Measurements from ENCODE around the gene SLC25A36. TPM values are rescaled to one million over a fixed set of nuclear protein-coding genes. Genes with fewer than 3 reads are reported as not detected.

Gene SLC25A36, protein sequence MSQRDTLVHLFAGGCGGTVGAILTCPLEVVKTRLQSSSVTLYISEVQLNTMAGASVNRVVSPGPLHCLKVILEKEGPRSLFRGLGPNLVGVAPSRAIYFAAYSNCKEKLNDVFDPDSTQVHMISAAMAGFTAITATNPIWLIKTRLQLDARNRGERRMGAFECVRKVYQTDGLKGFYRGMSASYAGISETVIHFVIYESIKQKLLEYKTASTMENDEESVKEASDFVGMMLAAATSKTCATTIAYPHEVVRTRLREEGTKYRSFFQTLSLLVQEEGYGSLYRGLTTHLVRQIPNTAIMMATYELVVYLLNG
- 37.4 and 38.8 TPM in 2 replicates for total RNA-seq
- 12.5 and 17.7 TPM in 2 replicates for polyA plus RNA-seq
- 9.9 and 12.0 TPM in 2 replicates for polyA plus RNA-seq (2011; cell fraction: cytosol; rRNA removed)
- 81.9 and 97.1 TPM in 2 replicates for polyA plus RNA-seq (2011; cell fraction: nucleus; rRNA removed)
- polyA plus RNA-seq (2012): 24.9 and 27.2 TPM in 2 replicates
- 43.6 and 50.9 TPM in 2 replicates for polyA minus RNA-seq
- 37.4 TPM for polyA minus RNA-seq (2011; cell fraction: cytosol; rRNA and poly(A)+ RNA removed)
- 62.1 and 84.2 TPM in 2 replicates for polyA minus RNA-seq (2011; cell fraction: nucleus; rRNA and poly(A)+ RNA removed)
- percentile 88 among the genes with signal in this experiment for Bru-seq, nascent RNA
- BruChase-seq, experiment 1, labeled RNA remaining after a 6-hour chase: percentile 76 among the genes with signal in this experiment
- percentile 88 among the genes with signal in this experiment for BruChase-seq, experiment 2, labeled RNA remaining after a 2-hour chase
- long read RNA-seq, transcript SLC25A36-208 (4 exons, 3,537 nt): minor isoform, 5 of 64 reads
- long read RNA-seq, transcript SLC25A36-201 (7 exons, 1,301 nt): major isoform, 13 of 64 reads
- long read RNA-seq, partial matches to known transcripts: 28 of 64 reads
- long read RNA-seq, other reads (novel, unspliced or antisense): 15 of 64 reads

- peak within 1 kb of the TSS; percentile 91 for H3K9ac ChIP-seq (replicated peaks; ENCODE audit: extremely low read depth, insufficient read depth, low read length)
- ChIA-PET POLR2A (interaction anchor here (0.8 kb wide), 1 partner anchor 26 kb away, joined by 3 read pairs; no protein-coding TSS in a partner anchor), CTCF (interaction anchor here (2.0 kb wide), 1 partner anchor 11 kb away, joined by 6 read pairs; no protein-coding TSS in a partner anchor)
- peak within 1 kb of the TSS; percentile 98 for H3K4me2 ChIP-seq (ENCODE audit: insufficient read depth, low read length)
- no peaks in the 10 kb centered on the region for H3K27me3 ChIP-seq (ENCODE audit: control insufficient read depth in 2 of 2, insufficient read depth in 2 of 2, low read length in 2 of 2)
- no peaks in the 10 kb centered on the region for H4K20me1 ChIP-seq (replicated peaks; ENCODE audit: control insufficient read depth, extremely low read depth, insufficient read depth, low read length)
- dilution Hi-C loops (cut with MboI; ENCODE audit: extremely low pct_ligation_motif_present, low sequenced_read_pairs): no loop called here
- no TSS peak for BruUV-seq (replicated peaks)
- peaks cover 43% of the 10 kb centered on the region for H3K79me2 ChIP-seq (ENCODE audit: control insufficient read depth, insufficient read depth, low read length)
- TF ChIP-seq EZH2 (IDR thresholded peaks at IDR 0.05; ENCODE audit: borderline replicate concordance, low read depth, low read length, severe bottlenecking): no peak
- TF ChIP-seq GATA2 (IDR thresholded peaks at IDR 0.05; ENCODE audit: insufficient read depth, insufficient read length, low read depth, low read length): no peak
- no peak for TF ChIP-seq JUN (IDR thresholded peaks at IDR 0.05; ENCODE audit: borderline replicate concordance, insufficient read depth, insufficient read length, low read depth)
- TF ChIP-seq MYC (IDR thresholded peaks at IDR 0.05; ENCODE audit: low read depth, low read length): no peak
- peak; percentile 41 for TF ChIP-seq POLR2A (IDR thresholded peaks at IDR 0.05; ENCODE audit: low read depth, low read length)
- TF ChIP-seq MAX (IDR thresholded peaks at IDR 0.05; ENCODE audit: insufficient read depth, insufficient read length): peak; percentile 81
- peak; percentile 34 for TF ChIP-seq FOS (IDR thresholded peaks at IDR 0.05; ENCODE audit: borderline replicate concordance, insufficient read depth, low read length)
- TF ChIP-seq, protein P1, sequence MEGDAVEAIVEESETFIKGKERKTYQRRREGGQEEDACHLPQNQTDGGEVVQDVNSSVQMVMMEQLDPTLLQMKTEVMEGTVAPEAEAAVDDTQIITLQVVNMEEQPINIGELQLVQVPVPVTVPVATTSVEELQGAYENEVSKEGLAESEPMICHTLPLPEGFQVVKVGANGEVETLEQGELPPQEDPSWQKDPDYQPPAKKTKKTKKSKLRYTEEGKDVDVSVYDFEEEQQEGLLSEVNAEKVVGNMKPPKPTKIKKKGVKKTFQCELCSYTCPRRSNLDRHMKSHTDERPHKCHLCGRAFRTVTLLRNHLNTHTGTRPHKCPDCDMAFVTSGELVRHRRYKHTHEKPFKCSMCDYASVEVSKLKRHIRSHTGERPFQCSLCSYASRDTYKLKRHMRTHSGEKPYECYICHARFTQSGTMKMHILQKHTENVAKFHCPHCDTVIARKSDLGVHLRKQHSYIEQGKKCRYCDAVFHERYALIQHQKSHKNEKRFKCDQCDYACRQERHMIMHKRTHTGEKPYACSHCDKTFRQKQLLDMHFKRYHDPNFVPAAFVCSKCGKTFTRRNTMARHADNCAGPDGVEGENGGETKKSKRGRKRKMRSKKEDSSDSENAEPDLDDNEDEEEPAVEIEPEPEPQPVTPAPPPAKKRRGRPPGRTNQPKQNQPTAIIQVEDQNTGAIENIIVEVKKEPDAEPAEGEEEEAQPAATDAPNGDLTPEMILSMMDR (IDR thresholded peaks at IDR 0.05; ENCODE audit: extremely low read depth in 1 of 2, insufficient read depth in 1 of 2, low read depth in 1 of 2, low read length in 2 of 2): no peak
- peak; percentile 64 for TF ChIP-seq POLR2AphosphoS5 (IDR thresholded peaks at IDR 0.05; ENCODE audit: insufficient read depth, low read depth, low read length)
- no peaks in the 10 kb centered on the region for H3K36me3 ChIP-seq (ENCODE audit: control insufficient read depth in 2 of 2, extremely low read depth in 1 of 2, insufficient read depth in 2 of 2, low read length in 2 of 2)
- peak within 1 kb of the TSS; percentile 80 for H3K27ac ChIP-seq (ENCODE audit: insufficient read depth, low read depth, low read length)
- H2AFZ ChIP-seq (ENCODE audit: low read depth, low read length): peak within 1 kb of the TSS; percentile 90
- FAIRE-seq: peak; percentile 96
- peak; percentile 98 for DNase-seq (ENCODE audit: low read depth, low spot score)
- no peaks in the 10 kb centered on the region for H3K9me3 ChIP-seq (replicated peaks; ENCODE audit: control insufficient read depth, insufficient read depth, low read length)
- H3K9me1 ChIP-seq (replicated peaks; ENCODE audit: control insufficient read depth, extremely low read depth, insufficient read depth, low read length): no peaks in the 10 kb centered on the region
- H3K4me1 ChIP-seq (ENCODE audit: control insufficient read depth, extremely low read depth, insufficient read depth, low read length): peaks cover 11% of the 10 kb centered on the region
- H3K4me3 ChIP-seq (replicated peaks in 1 of 3; ENCODE audit: insufficient read depth in 1 of 3, low read depth in 1 of 3, low read length in 3 of 3): peak within 1 kb of the TSS; percentile 68 to 98 (median 96)
- intact Hi-C loops (cut with micrococcal nuclease): loop anchor here (1.0 kb wide), 1 partner anchor 1552 kb away; the partner anchor contains the start of gene COPB2
Observed at GRCh38 chr3:140941434-140942220, at the start of gene SLC25A36. Gene SLC25A36 (plus strand): TSS chr3:140941836. CDS start chr3:140942055, 219 bp downstream.

Measured in endothelial cell of umbilical vein (primary cell).